SK-N-SH (cell line): Measurements from ENCODE around the gene GARRE1. TPM values are rescaled to one million over a fixed set of nuclear protein-coding genes. Genes with fewer than 3 reads are reported as not detected.

ENCODE experiments used
- CTCF ChIA-PET: fragments of 300-600, 350-600 bp; formaldehyde crosslinking; extraction: SDS; loops from one replicate; lab custom pipeline; 2021; lab: Yijun Ruan, JAX
- POLR2A ChIA-PET: fragments of 350-600 bp; sonication (Branson Sonifier 250); formaldehyde crosslinking; extraction: SDS; loops from one replicate; lab custom pipeline; 2020; ENCODE audit warnings: antibody characterized with exemption, inconsistent platforms; lab: Yijun Ruan, JAX
- DNase-seq: peaks from one replicate; pipeline ENCODE4 v3.0.0; 2012
- H2AFZ ChIP-seq: fragments of 200-600 bp; sonication (generic); 2 replicates; pipeline ENCODE4 v1.8.1; 2016; ENCODE audit warnings: antibody characterized with exemption, mild to moderate bottlenecking, low read depth
- H3F3A ChIP-seq: fragments of 200-600 bp; sonication (generic); replicated peaks from 2 replicates; pipeline ENCODE3; 2016; ENCODE audit warnings: antibody characterized with exemption, mild to moderate bottlenecking; ENCODE audit not compliant: insufficient read depth
- H3K27ac ChIP-seq, 2 experiments: fragments of 200-500 bp in 1 of 2; fragments of 200-600 bp in 1 of 2; sonication (Bioruptor generic) in 1 of 2; sonication (generic), shearing (Covaris generic) in 1 of 2; 2 replicates each; pipeline versions ENCODE4 v1.5.1 to v1.6.1; 2014 to 2016; ENCODE audit warnings: low read depth in 2 of 2, inconsistent platforms in 1 of 2, low read length in 1 of 2, mild to moderate bottlenecking in 1 of 2, mixed read lengths in 1 of 2
- H3K27me3 ChIP-seq: fragments of 200-600 bp; sonication (generic), shearing (Covaris generic); 2 replicates; pipeline ENCODE4 v1.6.1; 2016; ENCODE audit warnings: mixed run types; ENCODE audit not compliant: insufficient read depth
- H3K36me3 ChIP-seq, 2 experiments: fragments of 200-500 bp in 1 of 2; fragments of 200-600 bp in 1 of 2; sonication (Bioruptor generic) in 1 of 2; sonication (generic) in 1 of 2; replicated peaks in 1 of 2; 2 replicates each; pipeline versions ENCODE3 to v1.5.1; 2014 to 2016; ENCODE audit warnings: low read length in 1 of 2, mild to moderate bottlenecking in 1 of 2; ENCODE audit not compliant: insufficient read depth in 2 of 2, control insufficient read depth in 1 of 2
- H3K4me1 ChIP-seq, 2 experiments: fragments of 200-500 bp in 1 of 2; fragments of 200-600 bp in 1 of 2; sonication (Bioruptor generic) in 1 of 2; sonication (generic), shearing (Covaris generic) in 1 of 2; 2 replicates each; pipeline versions ENCODE4 v1.5.1 to v1.6.1; 2014 to 2016; ENCODE audit warnings: low read depth in 1 of 2, low read length in 1 of 2, mixed run types in 1 of 2; ENCODE audit not compliant: insufficient read depth in 2 of 2, control insufficient read depth in 1 of 2
- H3K4me2 ChIP-seq: fragments of 200-600 bp; sonication (generic), shearing (Covaris generic); 2 replicates; pipeline ENCODE4 v1.6.1; 2017; ENCODE audit warnings: mixed run types
- H3K4me3 ChIP-seq, 2 experiments: fragments of 200-500 bp in 1 of 2; fragments of 200-600 bp in 1 of 2; sonication (Bioruptor generic) in 1 of 2; sonication (generic), shearing (Covaris generic) in 1 of 2; 2 replicates each; pipeline versions ENCODE4 v1.5.1 to v1.8.1; 2014 to 2016; ENCODE audit warnings: low read depth in 2 of 2, inconsistent platforms in 1 of 2, low read length in 1 of 2, mild to moderate bottlenecking in 1 of 2, mixed read lengths in 1 of 2, moderate library complexity in 1 of 2
- H3K79me2 ChIP-seq: fragments of 200-600 bp; sonication (generic); 2 replicates; pipeline ENCODE4 v1.8.1; 2017; ENCODE audit warnings: mild to moderate bottlenecking; ENCODE audit not compliant: insufficient read depth
- H3K9ac ChIP-seq: fragments of 200-600 bp; sonication (generic); 2 replicates; pipeline ENCODE4 v1.6.1; 2017; ENCODE audit warnings: mixed run types
- H3K9me2 ChIP-seq: fragments of 200-600 bp; sonication (generic); 2 replicates; pipeline ENCODE4 v1.6.1; 2017; ENCODE audit warnings: mixed run types
- H3K9me3 ChIP-seq: fragments of 200-600 bp; sonication (generic); 2 replicates; pipeline ENCODE4 v1.6.1; 2017; ENCODE audit warnings: mixed run types, mild to moderate bottlenecking, moderate library complexity
- H4K20me1 ChIP-seq: fragments of 200-600 bp; sonication (generic); 2 replicates; pipeline ENCODE4 v1.6.1; 2017; ENCODE audit warnings: mild to moderate bottlenecking, mixed run types; ENCODE audit not compliant: insufficient read depth
- CTCF ChIP-seq: fragments of 200-600 bp; sonication (generic); IDR thresholded peaks from 2 replicates; pipeline ENCODE4 v1.6.1; 2017; ENCODE audit warnings: antibody characterized with exemption, mild to moderate bottlenecking, moderate library complexity
- ELF1 ChIP-seq: IDR thresholded peaks from 2 replicates; pipeline ENCODE4 v1.4.0; 2012
- EZH2phosphoT487 ChIP-seq: fragments of 200-600 bp; sonication (generic); IDR thresholded peaks from 2 replicates; pipeline ENCODE4 v1.6.1; 2017; ENCODE audit warnings: low read depth, mixed run types, mild to moderate bottlenecking, antibody characterized with exemption, moderate library complexity, borderline replicate concordance
- FOSL2 ChIP-seq: IDR thresholded peaks from 2 replicates; pipeline ENCODE4 v1.4.0; 2012; ENCODE audit warnings: low read depth, mild to moderate bottlenecking, moderate library complexity, borderline replicate concordance
- FOXJ3 ChIP-seq: sonication (generic); formaldehyde crosslinking; IDR thresholded peaks from 2 replicates; pipeline ENCODE4 v1.5.1; 2020; ENCODE audit warnings: mild to moderate bottlenecking, missing genetic modification reagents
- GABPA ChIP-seq: IDR thresholded peaks from 2 replicates; pipeline ENCODE4 v1.4.0; 2012; ENCODE audit warnings: low read depth, mild to moderate bottlenecking
- GATA2 ChIP-seq: sonication (generic); formaldehyde crosslinking; IDR thresholded peaks from 2 replicates; pipeline ENCODE4 v1.5.0; 2020; ENCODE audit warnings: mild to moderate bottlenecking, missing genetic modification reagents
- JUND ChIP-seq: IDR thresholded peaks from 2 replicates; pipeline ENCODE4 v1.4.0; 2012
- MEF2A ChIP-seq: IDR thresholded peaks from 2 replicates; pipeline ENCODE4 v1.4.0; 2012; ENCODE audit warnings: low read depth, borderline replicate concordance
- MXI1 ChIP-seq: IDR thresholded peaks from 2 replicates; pipeline ENCODE4 v1.6.1; 2012; ENCODE audit warnings: mild to moderate bottlenecking, low read depth, low read length, improper control_type of control experiment
- NFIC ChIP-seq: IDR thresholded peaks from 2 replicates; pipeline ENCODE4 v1.4.0; 2012; ENCODE audit warnings: borderline replicate concordance
- RAD21 ChIP-seq: IDR thresholded peaks from 2 replicates; pipeline ENCODE4 v1.6.1; 2012; ENCODE audit warnings: mild to moderate bottlenecking, low read length
- SIN3A ChIP-seq: IDR thresholded peaks from 2 replicates; pipeline ENCODE4 v1.6.1; 2012; ENCODE audit warnings: low read depth, mild to moderate bottlenecking, low read length, moderate library complexity, borderline replicate concordance
- SMC3 ChIP-seq: IDR thresholded peaks from 2 replicates; pipeline ENCODE4 v1.6.1; 2012; ENCODE audit warnings: low read depth, low read length, improper control_type of control experiment
- YY1 ChIP-seq: IDR thresholded peaks from 2 replicates; pipeline ENCODE4 v1.4.0; 2012; ENCODE audit warnings: low read depth, mild to moderate bottlenecking
- WGBS: methylation state at CpG from one replicate; pipeline ENCODE4 v1.1.6; 2017; ENCODE audit warnings: low lambda C conversion rate; 5-methylcytosine and 5-hydroxymethylcytosine counted together
- polyA plus RNA-seq, 3 experiments: library from polyadenylated mRNA; depleted of rRNA; stranded (reverse); fragments of >200 nt; gene quantifications; 2 replicates each; pipeline ENCODE4 v1.2.3, GENCODE V29; 2012
- TF ChIP-seq, protein P1 (sequence below): IDR thresholded peaks from 2 replicates; pipeline ENCODE4 v1.6.1; 2012; ENCODE audit warnings: mild to moderate bottlenecking, low read depth, low read length, moderate library complexity
- TF ChIP-seq, protein P2 (sequence below): IDR thresholded peaks from 2 replicates; pipeline ENCODE4 v1.4.0; 2012; ENCODE audit warnings: low read depth, borderline replicate concordance
- TF ChIP-seq, protein P3 (sequence below): IDR thresholded peaks from 2 replicates; pipeline ENCODE4 v1.4.0; 2012; ENCODE audit warnings: low read depth

Gene GARRE1
- polyA plus RNA-seq, 1 of the 3 experiments (the other 2 are of a cell fraction): 9.7 TPM

DNA sequence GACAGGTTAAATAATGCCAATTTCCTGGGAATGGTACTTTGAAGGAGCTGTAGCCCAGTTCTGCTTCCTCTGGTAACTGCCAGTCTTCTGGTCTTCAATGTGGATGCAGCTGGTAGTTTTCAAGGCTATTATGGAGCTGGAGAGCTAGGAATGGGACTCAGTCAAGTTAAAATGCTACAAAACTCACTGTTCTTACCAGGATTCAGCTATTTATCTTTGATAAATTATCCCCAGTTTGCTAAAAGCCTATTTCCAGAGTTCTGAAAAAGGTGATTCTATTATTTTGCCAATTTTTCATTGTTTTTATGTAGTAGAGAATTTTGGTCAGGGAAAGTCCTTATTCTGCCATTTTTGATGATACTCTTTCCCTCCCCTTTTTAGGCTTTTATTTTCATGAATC lies 40.7 kb downstream of the GARRE1 start:
- H3K27me3 ChIP-seq: no peaks in the 10 kb centered on the region
- no peaks in the 10 kb centered on the region for H3K9me3 ChIP-seq
- no peaks in the 10 kb centered on the region for H3K4me1 ChIP-seq
- CTCF ChIA-PET: no interaction called here
- H3K9ac ChIP-seq: no peak overlapping the region
- H3K9me2 ChIP-seq: no peaks in the 10 kb centered on the region
- no peak overlapping the region for H2AFZ ChIP-seq
- H3K4me2 ChIP-seq: no peak overlapping the region
- TF ChIP-seq GABPA: no peak
- no peak for TF ChIP-seq FOXJ3 (CRISPR knock-in tag)
- TF ChIP-seq, protein P1, sequence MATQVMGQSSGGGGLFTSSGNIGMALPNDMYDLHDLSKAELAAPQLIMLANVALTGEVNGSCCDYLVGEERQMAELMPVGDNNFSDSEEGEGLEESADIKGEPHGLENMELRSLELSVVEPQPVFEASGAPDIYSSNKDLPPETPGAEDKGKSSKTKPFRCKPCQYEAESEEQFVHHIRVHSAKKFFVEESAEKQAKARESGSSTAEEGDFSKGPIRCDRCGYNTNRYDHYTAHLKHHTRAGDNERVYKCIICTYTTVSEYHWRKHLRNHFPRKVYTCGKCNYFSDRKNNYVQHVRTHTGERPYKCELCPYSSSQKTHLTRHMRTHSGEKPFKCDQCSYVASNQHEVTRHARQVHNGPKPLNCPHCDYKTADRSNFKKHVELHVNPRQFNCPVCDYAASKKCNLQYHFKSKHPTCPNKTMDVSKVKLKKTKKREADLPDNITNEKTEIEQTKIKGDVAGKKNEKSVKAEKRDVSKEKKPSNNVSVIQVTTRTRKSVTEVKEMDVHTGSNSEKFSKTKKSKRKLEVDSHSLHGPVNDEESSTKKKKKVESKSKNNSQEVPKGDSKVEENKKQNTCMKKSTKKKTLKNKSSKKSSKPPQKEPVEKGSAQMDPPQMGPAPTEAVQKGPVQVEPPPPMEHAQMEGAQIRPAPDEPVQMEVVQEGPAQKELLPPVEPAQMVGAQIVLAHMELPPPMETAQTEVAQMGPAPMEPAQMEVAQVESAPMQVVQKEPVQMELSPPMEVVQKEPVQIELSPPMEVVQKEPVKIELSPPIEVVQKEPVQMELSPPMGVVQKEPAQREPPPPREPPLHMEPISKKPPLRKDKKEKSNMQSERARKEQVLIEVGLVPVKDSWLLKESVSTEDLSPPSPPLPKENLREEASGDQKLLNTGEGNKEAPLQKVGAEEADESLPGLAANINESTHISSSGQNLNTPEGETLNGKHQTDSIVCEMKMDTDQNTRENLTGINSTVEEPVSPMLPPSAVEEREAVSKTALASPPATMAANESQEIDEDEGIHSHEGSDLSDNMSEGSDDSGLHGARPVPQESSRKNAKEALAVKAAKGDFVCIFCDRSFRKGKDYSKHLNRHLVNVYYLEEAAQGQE: no peak
- TF ChIP-seq RAD21: no peak
- POLR2A ChIA-PET: no interaction called here
- no peaks in the 10 kb centered on the region for H4K20me1 ChIP-seq
- H3K36me3 ChIP-seq: peaks cover 0 to 7% of the 10 kb centered on the region in 2 experiments
- H3K27ac ChIP-seq: no peak overlapping the region
- H3K4me3 ChIP-seq: no peak overlapping the region
- H3F3A ChIP-seq: no peaks in the 10 kb centered on the region
- peaks cover 21% of the 10 kb centered on the region; the same call in 1 of the 2 replicates for H3K79me2 ChIP-seq
- no peak for DNase-seq

- Histone ChIP-seq H3K9me3 (no peaks in the 10 kb centered on the region), H3K4me3 (no peak overlapping the region), H4K20me1 (no peaks in the 10 kb centered on the region), H3K36me3 (peaks cover 7 to 23% of the 10 kb centered on the region in 2 experiments), H3K9me2 (no peaks in the 10 kb centered on the region), H3K4me1 (no peaks in the 10 kb centered on the region), H2AFZ (no peak overlapping the region), H3F3A (peaks cover 4% of the 10 kb centered on the region), H3K9ac (no peak overlapping the region), H3K4me2 (no peak overlapping the region), H3K27ac (no peak overlapping the region), H3K79me2 (peaks cover 13% of the 10 kb centered on the region; the same call in 1 of the 2 replicates), H3K27me3 (no peaks in the 10 kb centered on the region)
- WGBS: 95% methylated on average over 10 of the region's 10 CpGs
- DNase-seq: no peak
- POLR2A ChIA-PET: no interaction called here
- TF ChIP-seq JUND (no peak), FOSL2 (no peak), NFIC (no peak), EZH2phosphoT487 (no peak), YY1 (no peak), ELF1 (no peak), MXI1 (no peak), CTCF (no peak), MEF2A (no peak), GATA2 (CRISPR knock-in tag) (no peak), SIN3A (no peak), SMC3 (no peak)
- TF ChIP-seq, protein P2, sequence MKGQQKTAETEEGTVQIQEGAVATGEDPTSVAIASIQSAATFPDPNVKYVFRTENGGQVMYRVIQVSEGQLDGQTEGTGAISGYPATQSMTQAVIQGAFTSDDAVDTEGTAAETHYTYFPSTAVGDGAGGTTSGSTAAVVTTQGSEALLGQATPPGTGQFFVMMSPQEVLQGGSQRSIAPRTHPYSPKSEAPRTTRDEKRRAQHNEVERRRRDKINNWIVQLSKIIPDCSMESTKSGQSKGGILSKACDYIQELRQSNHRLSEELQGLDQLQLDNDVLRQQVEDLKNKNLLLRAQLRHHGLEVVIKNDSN: no peak
- TF ChIP-seq, protein P3, sequence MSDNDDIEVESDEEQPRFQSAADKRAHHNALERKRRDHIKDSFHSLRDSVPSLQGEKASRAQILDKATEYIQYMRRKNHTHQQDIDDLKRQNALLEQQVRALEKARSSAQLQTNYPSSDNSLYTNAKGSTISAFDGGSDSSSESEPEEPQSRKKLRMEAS: no peak
- CTCF ChIA-PET: interaction anchor here (0.9 kb wide), 1 partner anchor 521 kb away, joined by 3 read pairs; no protein-coding TSS in a partner anchor
Measured at GRCh38 chr19:34298891-34299520, 44.7 kb downstream of the GARRE1 start.
